Aorta (tissue), 5 donors: ENCODE measurements around the gene SATL1. TPM values are rescaled to one million over a fixed set of nuclear protein-coding genes. Genes with fewer than 3 reads are reported as not detected.

ENCODE experiments used
- ATAC-seq: fragments of 200-7000 bp; cut with Tn5 transposase; one replicate; pipeline ENCODE4 v1.9.1; 2022; ENCODE audit warnings: moderate library complexity; ENCODE audit not compliant: low FRiP score
- DNase-seq, 2 donors: peaks; one replicate each; pipeline ENCODE4 v3.0.0-alpha.2; 2020
- H3K27ac ChIP-seq, 2 donors: one replicate each; pipeline ENCODE4 v1.5.1; 2013; ENCODE audit warnings: low read length in 2 of 2, mild to moderate bottlenecking in 2 of 2, moderate library complexity in 2 of 2, control low read depth in 1 of 2, inconsistent platforms in 1 of 2, low read depth in 1 of 2
- H3K27me3 ChIP-seq, 2 donors: one replicate each; pipeline ENCODE4 v1.6.1; 2013; ENCODE audit warnings: control low read depth in 1 of 2, low read length in 1 of 2, mild to moderate bottlenecking in 1 of 2, moderate library complexity in 1 of 2; ENCODE audit not compliant: insufficient read depth in 2 of 2, control insufficient read depth in 1 of 2
- H3K36me3 ChIP-seq, 2 donors: one replicate each; pipeline ENCODE4 v1.6.1; 2013; ENCODE audit warnings: control low read depth in 1 of 2, low read length in 1 of 2, mild to moderate bottlenecking in 1 of 2; ENCODE audit not compliant: insufficient read depth in 2 of 2, control insufficient read depth in 1 of 2
- H3K4me1 ChIP-seq, 2 donors: one replicate each; pipeline ENCODE4 v1.6.1; 2013; ENCODE audit warnings: low read length in 2 of 2, control low read depth in 1 of 2, mild to moderate bottlenecking in 1 of 2, moderate library complexity in 1 of 2; ENCODE audit not compliant: insufficient read depth in 2 of 2, control insufficient read depth in 1 of 2
- H3K4me3 ChIP-seq, 2 donors: one replicate each; pipeline ENCODE4 v1.5.1; 2013; ENCODE audit warnings: low read length in 2 of 2, control low read depth in 1 of 2, mild to moderate bottlenecking in 1 of 2
- H3K9me3 ChIP-seq: one replicate; pipeline ENCODE4 v1.6.1; 2013; ENCODE audit warnings: mild to moderate bottlenecking, low read length; ENCODE audit not compliant: control insufficient read depth
- WGBS, 2 donors: extraction: QIAGEN DNeasy Blood & Tissue Kit; methylation state at CpG; one replicate each; pipeline ENCODE4 v1.1.7; 2013; 5-methylcytosine and 5-hydroxymethylcytosine counted together
- intact Hi-C, 2 donors: fragments of 100-400 bp; cut with DNase I; formaldehyde crosslinking; loops; one replicate each; pipeline versions ENCODE4 v1.14.2 to v1.15.0; 2022
- polyA plus RNA-seq, 2 donors: library from polyadenylated mRNA; stranded (reverse); fragments of 200-250 nt; gene quantifications; one replicate each; pipeline ENCODE4 v1.2.3, GENCODE V29; 2013
- total RNA-seq, 2 donors: library from RNA; stranded (reverse); fragmentation: NEBNext Ultra II Directional; extraction: Animal tissue kit (Norgen Biotek cat#: 25700); gene quantifications; one replicate each; pipeline ENCODE4 v1.2.1, GENCODE V29; 2021
- donor health status: healthy with polysubstance abuse.
- donor health status: Bipolar disorder and iron deficiency.
- donor health status: DM: no; HTN: no; CAD: no.
- donor health status: DM: no; HTN: no; CAD: no.
- donor health status: DM: yes; HTN: yes; CAD: no.

Gene SATL1
- total and polyA plus RNA-seq, 4 donors, result not detected

DNA sequence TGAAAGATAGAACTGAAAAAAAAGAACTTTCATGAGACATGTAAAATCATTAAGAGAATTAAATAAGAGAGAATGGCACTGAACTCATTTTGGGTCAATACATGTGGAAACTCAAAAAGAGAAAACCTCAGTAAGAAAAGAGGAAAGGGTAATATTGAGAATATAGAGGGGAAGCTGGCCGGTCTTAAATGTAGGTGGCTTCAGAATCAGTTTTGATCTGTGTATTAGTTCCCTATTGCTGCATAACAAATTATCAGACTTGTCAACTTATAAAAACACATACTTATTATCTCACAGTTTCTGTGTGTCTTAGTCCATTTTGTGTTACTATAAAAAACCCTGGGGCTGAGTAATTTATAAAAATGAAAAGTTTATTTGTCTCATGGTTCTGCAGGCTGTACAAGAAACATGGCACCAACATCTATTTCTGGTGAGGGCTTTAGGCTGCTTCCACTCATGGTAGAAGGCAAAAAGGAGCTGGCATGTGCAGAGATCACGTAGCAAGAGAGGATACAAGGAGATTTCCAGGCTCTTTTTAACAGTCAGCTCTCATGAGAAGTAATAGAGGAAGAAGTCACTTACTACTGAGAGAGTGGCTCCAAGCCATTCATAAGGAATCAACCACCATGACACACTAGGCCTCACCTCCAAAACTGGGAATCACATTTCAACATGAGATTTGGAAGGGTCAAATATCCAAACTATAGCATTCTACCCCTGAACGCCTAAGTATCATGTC, 29.6 kb downstream of the SATL1 start:
- no peak overlapping the region for H3K27ac ChIP-seq
- no peak for DNase-seq
- WGBS, 2 donors, result 68 to 80% methylated on average over 3 of the region's 3 CpGs

DNA sequence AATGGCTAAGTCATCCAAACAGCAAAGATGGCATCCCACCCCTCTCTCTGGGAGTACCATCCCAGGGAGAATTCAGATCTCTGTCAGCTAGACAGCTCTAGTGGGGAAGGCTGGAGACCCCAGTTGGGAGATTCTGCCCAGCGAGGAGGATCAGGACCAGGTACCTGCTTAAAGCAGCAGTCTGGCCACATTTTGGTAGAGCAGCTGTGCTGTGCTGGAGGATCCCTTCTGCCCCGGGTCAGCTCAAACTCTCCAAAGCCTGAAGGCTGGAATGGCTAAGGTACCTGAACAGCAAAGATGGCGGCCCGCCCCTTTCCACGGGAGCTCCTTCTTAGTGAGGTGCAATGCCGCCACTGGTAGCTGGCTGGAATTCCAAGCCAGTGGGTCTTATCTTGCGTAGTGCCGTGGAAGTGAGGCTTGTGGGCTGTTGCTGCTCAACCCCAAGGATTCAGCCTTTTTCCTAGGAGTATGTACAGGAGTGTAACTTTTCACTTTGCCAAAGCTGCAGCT, 40.1 kb downstream of the SATL1 start:
- intact Hi-C loops, result no loop called here
- Histone ChIP-seq H3K27me3 (no peaks in the 10 kb centered on the region), H3K4me1 (no peaks in the 10 kb centered on the region), H3K27ac (no peak overlapping the region), H3K4me3 (no peak overlapping the region), H3K36me3 (no peaks in the 10 kb centered on the region), H3K9me3 (no peaks in the 10 kb centered on the region)
- WGBS, 2 donors, result 85 to 95% methylated on average over 8 of the region's 8 CpGs
- DNase-seq (peak in 1 of 2 donors; percentile 51), ATAC-seq (no peak)

More for the DNA sequence above, 29.6 kb downstream of the SATL1 start:
- no peak for ATAC-seq
- intact Hi-C loops, result no loop called here
- Histone ChIP-seq H3K9me3 (no peaks in the 10 kb centered on the region), H3K36me3 (no peaks in the 10 kb centered on the region), H3K27me3 (no peaks in the 10 kb centered on the region), H3K4me3 (no peak overlapping the region), H3K4me1 (no peaks in the 10 kb centered on the region)

DNA sequence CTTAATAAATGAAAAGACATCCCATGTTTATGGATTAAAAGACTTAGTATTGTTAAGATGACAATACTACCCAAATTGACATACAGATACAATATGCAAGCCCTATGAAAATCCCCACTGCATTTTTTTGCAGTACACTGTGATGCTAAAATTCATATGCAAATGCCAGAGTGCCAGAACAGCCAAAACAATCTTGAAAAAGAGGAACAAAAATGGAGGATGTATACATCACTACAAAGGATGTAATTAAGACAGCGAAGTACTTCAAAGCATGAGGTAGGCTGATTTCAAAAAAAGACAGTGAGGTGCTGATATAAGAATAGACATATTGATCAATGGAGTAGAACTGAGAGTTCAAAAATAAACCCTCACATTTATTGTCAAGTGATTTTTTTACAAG, 47.3 kb downstream of the SATL1 start:
- Histone ChIP-seq H3K36me3 (no peaks in the 10 kb centered on the region), H3K4me1 (no peaks in the 10 kb centered on the region), H3K27me3 (no peaks in the 10 kb centered on the region), H3K9me3 (no peaks in the 10 kb centered on the region), H3K4me3 (no peak overlapping the region), H3K27ac (no peak overlapping the region)
- WGBS, 2 donors, result 54 to 87% methylated on average over 1 of the region's 1 CpG
- ATAC-seq (no peak), DNase-seq (no peak)
- intact Hi-C loops, result no loop called here

- no peaks in the 10 kb centered on the region for H3K36me3 ChIP-seq
- no peaks in the 10 kb centered on the region for H3K9me3 ChIP-seq
- ATAC-seq (no peak), DNase-seq (no peak)
- intact Hi-C loops, result no loop called here
- no peaks in the 10 kb centered on the region for H3K27me3 ChIP-seq
- no peak overlapping the region for H3K27ac ChIP-seq
- H3K4me3 ChIP-seq, result no peak overlapping the region
- WGBS, 2 donors, result 72 to 88% methylated on average over 5 of the region's 5 CpGs
- no peaks in the 10 kb centered on the region for H3K4me1 ChIP-seq
Observed at GRCh38 chrX:85159644-85160043, 83.9 kb downstream of the SATL1 start.

DNA sequence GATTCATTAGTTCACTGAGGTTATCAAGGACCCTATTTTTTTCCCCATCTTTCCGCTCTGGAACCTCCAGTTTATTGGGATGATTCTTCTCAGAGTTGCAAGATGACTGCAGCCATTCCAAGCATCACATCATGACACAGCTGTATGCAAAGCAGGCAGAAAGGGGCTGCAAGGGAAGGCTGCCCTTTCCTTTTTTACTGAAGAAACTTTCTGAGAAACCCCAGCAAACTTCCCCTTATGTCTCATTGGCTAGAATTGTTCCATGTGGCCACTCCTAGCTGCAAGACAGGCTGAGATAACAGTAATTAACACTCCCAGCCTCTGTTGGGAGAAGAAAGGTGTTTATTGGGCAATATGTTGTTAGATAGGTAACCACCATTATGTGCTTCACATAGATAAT, 102.6 kb downstream of the SATL1 start:
- Histone ChIP-seq H3K4me1 (no peaks in the 10 kb centered on the region), H3K36me3 (no peaks in the 10 kb centered on the region), H3K9me3 (no peaks in the 10 kb centered on the region), H3K4me3 (no peak overlapping the region), H3K27ac (no peak overlapping the region), H3K27me3 (no peaks in the 10 kb centered on the region)
- no peak for ATAC-seq
- WGBS, 2 donors, result 56 to 82% methylated on average over 1 of the region's 1 CpG
- no peak for DNase-seq
- intact Hi-C loops, result no loop called here

GRCh38 chrX:85139422-85139821, 104.2 kb downstream of the SATL1 start:
- 75 to 85% methylated on average over 1 of the region's 1 CpG for WGBS, 2 donors
- intact Hi-C loops, result no loop called here
- no peaks in the 10 kb centered on the region for H3K36me3 ChIP-seq
- DNase-seq, result no peak
- H3K27ac ChIP-seq, result no peak overlapping the region
- ATAC-seq, result no peak
- no peaks in the 10 kb centered on the region for H3K27me3 ChIP-seq
- no peaks in the 10 kb centered on the region for H3K9me3 ChIP-seq
- H3K4me3 ChIP-seq, result no peak overlapping the region
- no peaks in the 10 kb centered on the region for H3K4me1 ChIP-seq

- Histone ChIP-seq H3K27ac (no peak overlapping the region), H3K27me3 (no peaks in the 10 kb centered on the region), H3K9me3 (no peaks in the 10 kb centered on the region), H3K4me1 (no peaks in the 10 kb centered on the region), H3K4me3 (no peak overlapping the region), H3K36me3 (no peaks in the 10 kb centered on the region)
- intact Hi-C loops, result no loop called here
- DNase-seq (no peak), ATAC-seq (no peak)
Observed at GRCh38 chrX:85136409-85136808, 107.2 kb downstream of the SATL1 start.

- Histone ChIP-seq H3K4me1 (no peaks in the 10 kb centered on the region), H3K27ac (no peak overlapping the region), H3K9me3 (no peaks in the 10 kb centered on the region), H3K36me3 (no peaks in the 10 kb centered on the region), H3K4me3 (no peak overlapping the region), H3K27me3 (no peaks in the 10 kb centered on the region)
- WGBS, 2 donors, result 0 to 16% methylated on average over 1 of the region's 1 CpG
- ATAC-seq (no peak), DNase-seq (no peak)
- intact Hi-C loops, result loop anchor here in 1 of 2 donors (10.0 kb wide), 1 partner anchor 430 kb away; no protein-coding TSS in a partner anchor
Observed at GRCh38 chrX:85115252-85115651, 128.3 kb downstream of the SATL1 start.

DNA sequence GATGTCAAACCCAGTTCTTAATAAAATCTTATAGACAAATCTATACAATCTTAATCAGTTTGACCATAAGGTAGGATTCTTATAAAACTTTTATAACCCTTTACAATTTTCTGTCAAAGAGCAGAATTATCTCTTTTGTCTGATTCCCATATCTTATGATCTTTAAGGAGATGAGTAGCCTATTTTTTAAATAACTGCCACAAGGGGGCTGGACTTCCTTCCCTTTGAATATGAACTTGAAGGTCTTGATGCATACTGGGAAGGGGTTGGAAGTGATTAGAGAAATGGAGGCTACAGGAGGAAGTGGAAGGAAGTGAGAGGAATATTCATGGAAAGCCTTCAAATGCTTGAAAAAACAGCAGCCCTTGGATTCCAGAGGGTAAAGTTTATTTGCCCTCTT, 128.8 kb downstream of the SATL1 start:
- Histone ChIP-seq H3K27me3 (no peaks in the 10 kb centered on the region), H3K27ac (no peak overlapping the region), H3K9me3 (no peaks in the 10 kb centered on the region), H3K36me3 (no peaks in the 10 kb centered on the region), H3K4me3 (no peak overlapping the region), H3K4me1 (no peaks in the 10 kb centered on the region)
- DNase-seq (no peak), ATAC-seq (no peak)
- intact Hi-C loops, result loop anchor here (5.0 to 10.0 kb wide), 2 partner anchors 428 to 430 kb away; no protein-coding TSS in a partner anchor
